Activated T-helper 17 cell treated with anti-CD3 and anti-CD28 coated beads, Interleukin-2, amount 50 U/mL, for 72 hours (primary cell): ENCODE results near the gene GID8. TPM values are rescaled to one million over a fixed set of nuclear protein-coding genes. Genes with fewer than 3 reads are reported as not detected.

Source experiments
- ATAC-seq: fragments of 150-1000 bp; cut with Tn5 transposase; replicated peaks from 2 replicates; pipeline ENCODE4 v1.10.0; 2021; ENCODE audit warnings: mild to moderate bottlenecking, moderate library complexity
- H3K27ac Mint-ChIP-seq: one replicate; pipeline ENCODE4 v1.8.0; 2022; ENCODE audit warnings: mixed read lengths
- H3K27me3 Mint-ChIP-seq: one replicate; pipeline ENCODE4 v1.8.0; 2022; ENCODE audit warnings: mixed read lengths
- H3K36me3 Mint-ChIP-seq: one replicate; pipeline ENCODE4 v1.8.0; 2022; ENCODE audit warnings: low read depth, mild to moderate bottlenecking, mixed read lengths
- H3K4me1 Mint-ChIP-seq: one replicate; pipeline ENCODE4 v1.8.0; 2022; ENCODE audit warnings: mixed read lengths
- H3K4me3 Mint-ChIP-seq: one replicate; pipeline ENCODE4 v1.8.0; 2022; ENCODE audit warnings: mild to moderate bottlenecking, mixed read lengths
- H3K9me3 Mint-ChIP-seq: one replicate; pipeline ENCODE4 v1.8.0; 2022; ENCODE audit warnings: mixed read lengths
- total RNA-seq, 2 donors: library from RNA; stranded (reverse); gene quantifications; one replicate each; pipeline ENCODE4 v1.2.3, GENCODE V29; 2022

GID8 gene
- total RNA-seq, 2 donors from 2014 or later, result 32.7 to 34.6 TPM

DNA sequence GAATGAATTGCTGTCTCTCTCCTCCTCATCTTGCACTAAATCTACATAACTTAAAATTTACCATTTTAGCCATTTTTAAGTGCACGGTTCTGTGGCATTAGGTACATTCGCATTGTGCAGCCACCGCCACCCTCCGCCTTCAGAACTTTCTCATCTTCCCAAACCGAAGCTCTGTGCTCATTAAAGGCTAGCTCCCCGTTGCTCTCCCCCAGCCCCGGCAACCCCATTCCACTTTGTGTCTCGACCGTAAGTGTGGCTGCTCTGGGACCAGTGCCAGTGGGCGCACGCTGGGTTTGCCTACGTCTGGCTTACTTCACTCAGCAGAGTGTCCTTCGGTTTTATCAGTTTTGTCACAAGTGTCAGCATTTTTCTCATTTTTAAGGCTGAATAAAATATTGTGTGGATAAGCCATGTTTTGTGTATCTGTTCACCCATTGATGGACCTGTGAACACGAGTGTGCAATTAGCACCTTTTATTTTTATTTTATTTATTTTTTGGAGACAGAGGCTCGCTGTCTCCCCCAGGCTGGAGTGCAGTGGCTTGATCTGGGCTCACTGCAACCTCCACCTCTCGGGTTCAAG is 31.3 kb downstream of the GID8 start:
- Mint-ChIP-seq H3K27ac (no peak overlapping the region), H3K9me3 (no peaks in the 10 kb centered on the region), H3K4me3 (no peak overlapping the region), H3K4me1 (peaks cover 13% of the 10 kb centered on the region), H3K36me3 (no peaks in the 10 kb centered on the region), H3K27me3 (peaks cover 17% of the 10 kb centered on the region)
- no peak for ATAC-seq

DNA sequence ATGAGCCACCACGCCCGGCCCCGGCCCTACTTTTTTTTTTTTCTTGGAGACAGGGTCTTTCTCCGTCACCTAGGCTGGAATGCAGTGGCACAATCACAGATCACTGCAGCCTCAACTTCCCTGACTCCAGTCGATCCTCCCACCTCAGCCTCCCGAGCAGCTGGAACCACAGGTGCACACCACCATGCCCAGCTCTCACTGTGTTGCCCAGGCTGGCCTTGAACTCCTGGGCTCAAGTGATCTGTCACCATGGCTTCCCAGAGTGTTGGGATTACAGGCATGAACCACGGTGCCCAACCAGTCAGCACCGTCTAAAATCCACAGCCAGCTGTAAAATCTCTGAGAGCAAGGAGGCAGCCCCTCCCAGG is 32.0 kb downstream of the GID8 start:
- Mint-ChIP-seq H3K27ac (no peak overlapping the region), H3K4me1 (peaks cover 13% of the 10 kb centered on the region), H3K9me3 (no peaks in the 10 kb centered on the region), H3K36me3 (no peaks in the 10 kb centered on the region), H3K27me3 (peaks cover 23% of the 10 kb centered on the region), H3K4me3 (no peak overlapping the region)
- ATAC-seq, result no peak

DNA sequence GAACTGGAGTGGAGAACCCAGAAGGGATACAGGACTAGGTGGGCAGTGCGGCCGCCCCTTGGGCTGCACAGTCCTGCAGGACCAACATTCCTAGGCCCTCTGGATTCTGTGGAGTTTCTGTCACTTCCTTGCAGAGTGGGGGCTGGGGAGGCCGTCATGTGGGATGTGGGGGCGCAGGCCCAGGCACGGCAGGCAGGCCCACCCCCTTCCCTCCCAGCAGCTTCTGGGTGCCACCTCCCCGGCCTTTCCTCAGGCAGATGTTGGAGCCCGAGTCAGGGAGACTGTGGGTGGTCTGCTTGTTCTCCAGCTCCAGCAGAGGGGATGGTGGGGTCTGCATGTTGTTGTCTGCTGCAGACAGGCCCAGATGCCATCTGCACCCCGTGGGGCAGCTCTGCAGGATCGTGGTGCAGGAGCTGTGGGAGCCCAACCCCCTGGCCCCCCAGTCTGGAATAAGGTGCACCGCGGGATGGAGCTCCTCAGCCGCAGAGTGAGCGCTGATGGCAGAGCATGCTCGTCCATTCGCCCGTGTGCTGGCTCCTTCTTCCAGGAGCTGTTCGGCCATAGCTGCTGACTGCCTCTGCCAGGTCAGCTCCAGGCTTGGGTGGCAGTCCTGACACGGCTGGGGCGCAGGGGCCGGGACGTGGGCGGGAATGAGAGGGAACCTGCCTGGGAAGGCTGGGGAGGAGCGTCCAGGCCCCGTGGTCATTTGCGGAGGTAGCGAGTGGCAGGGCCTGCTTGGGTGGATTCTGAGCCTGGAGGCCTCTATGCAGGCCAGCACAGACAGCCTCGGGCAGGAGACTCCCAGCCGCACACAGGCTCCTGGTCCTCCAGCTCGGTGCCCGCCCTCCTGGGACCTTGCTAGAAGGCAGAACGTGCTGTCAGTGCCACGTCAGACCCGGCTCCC is 32.6 kb downstream of the GID8 start:
- Mint-ChIP-seq H3K9me3 (no peaks in the 10 kb centered on the region), H3K36me3 (no peaks in the 10 kb centered on the region), H3K4me1 (peaks cover 13% of the 10 kb centered on the region), H3K4me3 (no peak overlapping the region), H3K27me3 (peaks cover 24% of the 10 kb centered on the region), H3K27ac (no peak overlapping the region)
- no peak for ATAC-seq

DNA sequence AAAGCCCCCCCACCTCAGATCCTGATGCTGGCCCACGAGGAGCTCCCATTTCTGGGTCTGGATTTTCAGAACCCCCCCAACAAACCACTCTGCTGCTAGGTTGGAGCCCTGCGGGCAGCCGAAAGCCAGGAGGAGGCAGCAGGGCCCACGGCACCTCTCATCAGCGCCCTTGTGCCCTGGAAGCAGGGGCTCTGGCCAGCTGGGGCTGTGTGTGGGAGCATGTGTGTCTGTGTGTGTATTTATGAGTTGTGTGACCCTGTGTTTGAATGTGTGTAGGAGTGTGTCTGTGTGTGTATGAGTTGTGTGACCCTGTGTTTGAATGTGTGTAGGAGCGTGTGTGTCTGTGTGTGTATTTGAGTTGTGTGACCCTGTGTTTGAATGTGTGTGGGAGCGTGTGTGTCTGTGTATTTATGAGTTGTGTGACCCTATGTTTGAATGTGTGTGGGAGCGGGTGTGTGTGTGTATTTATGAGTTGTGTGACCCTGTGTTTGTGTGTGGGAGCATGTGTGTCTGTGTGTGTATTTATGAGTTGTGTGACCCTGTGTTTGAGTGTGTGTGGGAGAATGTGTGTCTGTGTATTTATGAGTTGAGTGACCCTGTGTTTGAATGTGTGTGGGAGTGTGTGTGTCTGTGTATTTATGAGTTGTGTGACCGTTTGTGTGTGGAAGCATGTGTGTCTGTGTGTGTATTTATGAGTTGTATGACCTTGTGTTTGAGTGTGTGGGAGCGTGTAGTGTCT is 33.4 kb downstream of the GID8 start:
- Mint-ChIP-seq H3K4me3 (peak overlapping the region; percentile 3), H3K4me1 (peaks cover 13% of the 10 kb centered on the region), H3K27me3 (peaks cover 27% of the 10 kb centered on the region), H3K9me3 (no peaks in the 10 kb centered on the region), H3K36me3 (no peaks in the 10 kb centered on the region), H3K27ac (peak overlapping the region; percentile 19)
- no peak for ATAC-seq

DNA sequence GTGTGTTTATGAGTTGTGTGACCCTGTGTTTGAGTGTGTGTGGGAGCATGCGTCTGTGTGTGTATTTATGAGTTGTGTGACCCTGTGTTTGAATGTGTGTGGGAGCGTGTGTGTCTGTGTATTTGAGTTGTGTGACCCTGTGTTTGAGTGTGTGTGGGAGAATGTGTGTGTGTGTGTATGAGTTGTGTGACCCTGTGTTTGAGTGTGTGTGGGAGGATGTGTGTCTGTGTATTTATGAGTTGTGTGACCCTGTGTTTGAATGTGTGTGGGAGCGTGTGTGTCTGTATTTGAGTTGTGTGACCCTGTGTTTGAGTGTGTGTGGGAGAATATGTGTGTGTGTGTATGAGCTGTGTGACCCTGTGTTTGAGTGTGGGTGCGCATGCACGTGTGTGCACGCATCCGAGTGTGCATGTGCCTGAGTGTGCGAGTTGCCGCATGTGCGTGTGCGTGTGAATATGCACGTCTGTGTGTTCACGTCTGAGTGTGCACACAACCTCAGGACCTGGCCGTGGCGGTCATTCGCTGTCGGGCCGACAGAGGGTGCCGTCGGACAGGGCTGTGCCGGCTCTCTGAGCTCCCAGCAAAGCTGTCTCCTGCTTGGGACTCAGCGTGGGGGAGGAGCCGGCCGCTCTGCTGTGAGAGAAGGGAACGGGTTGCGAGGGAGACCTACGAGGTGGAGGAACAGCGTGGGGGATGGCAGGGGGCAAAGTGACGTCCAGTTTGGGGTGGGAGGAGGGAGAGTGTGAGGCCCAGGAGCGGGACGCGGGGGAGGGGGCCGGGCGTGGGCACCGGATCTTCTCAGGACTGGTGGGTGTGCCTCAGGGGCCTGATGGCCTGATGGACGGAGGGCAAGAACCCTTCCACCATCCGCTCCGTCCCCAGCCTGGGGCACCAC is 34.2 kb downstream of the GID8 start:
- Mint-ChIP-seq H3K27me3 (peaks cover 30% of the 10 kb centered on the region), H3K27ac (peak overlapping the region; percentile 19), H3K4me1 (peaks cover 13% of the 10 kb centered on the region)

DNA sequence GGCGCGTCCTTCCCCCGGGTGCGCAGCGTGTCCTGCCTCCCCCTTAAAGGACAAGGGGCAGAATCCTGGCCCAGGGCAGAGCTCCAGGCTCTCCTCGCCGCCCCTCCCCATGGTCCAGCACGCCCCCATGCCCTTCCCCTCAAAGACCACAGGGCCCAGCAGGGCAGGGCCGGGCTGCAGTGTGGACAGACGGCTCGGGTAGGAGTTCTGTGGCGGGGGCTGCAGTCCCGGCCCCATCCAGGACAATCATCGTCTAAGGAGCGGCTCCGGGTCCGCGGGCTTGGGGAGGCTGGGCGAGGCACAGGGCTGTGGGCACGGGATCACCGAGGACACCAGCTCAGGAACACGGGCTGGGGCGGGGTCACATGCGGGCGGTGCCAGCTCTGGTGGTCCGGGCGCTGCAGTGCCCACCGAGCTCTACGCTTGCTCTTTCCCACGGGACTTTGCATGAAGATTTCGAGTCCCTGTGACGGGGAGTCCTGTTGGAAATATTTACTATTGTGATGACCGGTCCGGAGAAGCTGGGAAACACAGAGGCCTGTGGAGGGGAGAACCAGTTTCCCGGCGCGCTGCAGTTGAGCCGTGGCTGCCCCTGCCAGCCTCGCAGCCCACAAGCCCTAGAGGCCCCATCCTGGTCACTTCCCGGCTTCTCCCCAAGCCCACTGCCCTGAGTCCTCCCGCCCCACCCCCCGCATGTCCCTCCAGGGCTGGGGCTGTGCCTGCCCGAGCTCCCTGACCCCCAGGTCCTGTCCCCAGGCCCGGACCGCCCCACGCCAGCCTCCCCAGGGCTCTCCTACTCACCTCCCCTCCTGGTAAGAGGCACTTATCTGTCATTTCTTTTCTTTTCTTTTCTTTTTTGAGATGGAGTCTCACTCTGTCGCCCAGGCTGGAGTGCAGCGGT is 35.1 kb downstream of the GID8 start:
- Mint-ChIP-seq H3K4me1 (peaks cover 13% of the 10 kb centered on the region), H3K27me3 (peaks cover 30% of the 10 kb centered on the region), H3K9me3 (no peaks in the 10 kb centered on the region), H3K36me3 (no peaks in the 10 kb centered on the region), H3K4me3 (peak overlapping the region; percentile 3), H3K27ac (peak overlapping the region; percentile 19)
- no peak for ATAC-seq

More for the DNA sequence above, 34.2 kb downstream of the GID8 start:
- H3K9me3 Mint-ChIP-seq, result no peaks in the 10 kb centered on the region
- no peaks in the 10 kb centered on the region for H3K36me3 Mint-ChIP-seq
- peak overlapping the region; percentile 3 for H3K4me3 Mint-ChIP-seq
- peak; percentile 99 for ATAC-seq

DNA sequence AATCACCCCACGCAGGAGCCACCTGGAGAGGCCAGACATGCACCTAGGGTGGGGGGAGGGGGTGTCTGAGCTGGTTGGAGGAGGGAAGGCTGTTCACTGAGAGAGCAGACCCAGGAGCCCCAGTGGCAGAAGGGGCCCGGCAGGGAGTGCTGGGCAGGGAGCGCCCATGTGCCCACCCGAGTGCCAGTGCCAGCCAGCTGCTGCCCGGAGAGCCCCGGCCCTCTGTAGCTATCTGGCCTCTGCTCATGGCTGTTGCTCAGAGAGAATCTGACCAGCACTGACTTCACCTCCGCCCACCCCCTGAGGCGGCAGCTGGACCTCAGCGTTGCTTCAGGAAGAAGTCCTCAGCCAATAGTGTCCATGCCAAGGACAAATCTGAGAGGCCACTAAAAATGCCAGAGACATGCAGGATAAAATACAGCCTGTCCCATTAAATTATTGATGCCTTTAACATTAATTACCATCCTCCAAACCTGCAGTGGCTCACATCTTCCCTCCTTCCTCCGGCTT is 37.4 kb downstream of the GID8 start:
- Mint-ChIP-seq H3K27me3 (peaks cover 33% of the 10 kb centered on the region), H3K36me3 (no peaks in the 10 kb centered on the region), H3K4me1 (peaks cover 13% of the 10 kb centered on the region), H3K27ac (no peak overlapping the region), H3K9me3 (no peaks in the 10 kb centered on the region), H3K4me3 (no peak overlapping the region)
- ATAC-seq, result no peak

DNA sequence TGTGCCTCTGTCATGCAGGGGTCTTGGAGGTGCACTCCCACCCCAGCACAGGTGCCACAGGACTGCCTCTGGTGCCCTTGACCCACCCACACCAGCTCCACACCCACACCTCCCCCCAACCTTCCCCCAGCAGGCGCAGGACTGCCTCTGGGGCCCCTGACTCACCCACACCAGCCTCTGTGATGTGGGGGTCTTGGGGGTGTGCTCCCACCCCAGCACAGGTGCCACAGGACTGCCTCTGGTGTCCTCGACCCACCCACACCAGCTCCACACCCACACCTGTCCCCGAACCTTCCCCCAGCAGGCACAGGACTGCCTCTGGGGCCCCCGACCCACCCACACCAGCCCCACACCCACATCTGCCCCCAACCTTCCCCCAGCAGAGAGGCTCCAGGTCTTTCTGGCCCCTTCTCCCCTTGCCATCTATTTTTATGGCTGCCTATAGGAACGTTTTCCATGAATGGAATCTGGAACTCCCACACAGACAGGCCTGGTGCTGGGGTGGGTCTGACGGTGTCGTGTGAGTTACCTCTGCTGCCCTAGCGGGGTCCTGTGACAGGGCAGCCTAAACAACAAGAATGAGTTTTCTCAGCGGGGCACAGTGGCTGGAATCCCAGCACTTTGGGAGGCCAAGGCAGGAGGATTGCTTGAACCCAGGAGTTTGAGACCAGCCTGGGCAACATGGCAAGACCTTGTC is 38.0 kb downstream of the GID8 start:
- Mint-ChIP-seq H3K27me3 (peaks cover 33% of the 10 kb centered on the region), H3K36me3 (no peaks in the 10 kb centered on the region), H3K9me3 (no peaks in the 10 kb centered on the region), H3K27ac (no peak overlapping the region), H3K4me3 (peak overlapping the region; percentile 6), H3K4me1 (peaks cover 13% of the 10 kb centered on the region)
- no peak for ATAC-seq

DNA sequence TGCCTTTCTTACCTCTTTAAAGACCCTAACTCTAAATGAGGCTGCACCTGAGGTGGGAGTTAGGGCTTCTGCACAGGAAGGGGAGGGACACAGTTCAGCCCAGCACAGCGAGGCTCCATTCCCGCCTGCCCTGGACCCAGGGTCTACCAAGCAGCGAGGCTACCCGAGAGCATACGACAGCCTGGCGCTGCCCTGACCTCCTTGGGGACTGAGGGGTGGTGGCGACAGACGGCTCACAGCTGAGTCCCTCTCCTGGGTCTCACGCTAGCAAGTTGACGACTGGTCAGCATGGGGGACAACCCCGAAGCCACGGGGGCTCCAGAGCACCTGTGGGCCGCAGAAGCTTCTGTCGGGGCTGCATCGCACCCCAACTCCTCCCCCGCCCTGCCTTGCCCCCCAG is 38.9 kb downstream of the GID8 start:
- Mint-ChIP-seq H3K36me3 (no peaks in the 10 kb centered on the region), H3K4me3 (no peak overlapping the region), H3K9me3 (no peaks in the 10 kb centered on the region), H3K4me1 (peaks cover 7% of the 10 kb centered on the region), H3K27me3 (peaks cover 28% of the 10 kb centered on the region), H3K27ac (no peak overlapping the region)
- no peak for ATAC-seq

DNA sequence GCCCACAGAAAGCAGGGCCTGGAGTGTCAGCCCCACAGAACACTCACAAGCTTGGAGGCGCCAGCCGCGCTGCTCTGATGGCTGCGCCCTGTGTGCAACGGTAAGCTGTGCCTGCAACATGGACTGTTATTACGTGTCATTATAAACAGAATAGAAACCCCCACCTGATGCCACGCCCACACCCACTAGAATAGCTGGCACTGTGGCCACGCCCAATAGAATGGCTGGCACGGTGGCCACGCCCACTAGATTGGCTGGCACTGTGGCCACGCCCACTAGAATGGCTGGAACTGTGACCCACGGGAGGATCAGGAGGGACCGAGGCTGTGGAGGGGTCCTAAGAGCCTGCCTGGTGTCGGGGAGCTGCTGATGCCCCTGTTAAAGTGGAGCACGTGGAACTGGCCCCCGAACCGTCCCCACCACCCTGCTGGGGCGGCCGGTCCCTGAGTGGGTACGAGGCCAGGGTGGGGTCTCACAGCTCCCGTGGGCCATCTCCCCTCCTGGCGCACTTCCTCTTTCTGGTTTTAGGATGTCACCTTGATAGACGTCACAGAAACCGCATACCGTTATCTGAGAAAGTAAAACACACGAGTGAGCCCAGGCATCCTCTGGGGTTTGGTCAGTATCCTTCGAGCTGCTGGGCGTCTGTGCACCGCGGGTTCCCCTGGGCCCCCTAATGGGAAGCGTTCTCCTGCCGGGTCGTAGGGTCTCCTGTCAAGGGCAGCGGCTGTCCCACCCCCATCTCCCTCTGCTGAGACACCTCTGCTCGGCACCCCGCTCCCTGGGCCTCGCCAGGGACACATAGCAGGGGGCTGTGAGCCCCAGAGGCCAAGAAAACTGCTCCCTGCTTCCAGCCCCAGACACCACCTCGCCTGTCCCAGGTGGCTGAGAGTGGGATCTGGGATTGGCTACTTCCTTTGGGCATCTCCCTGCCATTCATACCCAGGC is 39.9 kb downstream of the GID8 start:
- Mint-ChIP-seq H3K4me1 (no peaks in the 10 kb centered on the region), H3K9me3 (no peaks in the 10 kb centered on the region), H3K36me3 (no peaks in the 10 kb centered on the region), H3K27me3 (peaks cover 22% of the 10 kb centered on the region), H3K4me3 (peak overlapping the region; percentile 55), H3K27ac (no peak overlapping the region)
- peak; percentile 90 for ATAC-seq

DNA sequence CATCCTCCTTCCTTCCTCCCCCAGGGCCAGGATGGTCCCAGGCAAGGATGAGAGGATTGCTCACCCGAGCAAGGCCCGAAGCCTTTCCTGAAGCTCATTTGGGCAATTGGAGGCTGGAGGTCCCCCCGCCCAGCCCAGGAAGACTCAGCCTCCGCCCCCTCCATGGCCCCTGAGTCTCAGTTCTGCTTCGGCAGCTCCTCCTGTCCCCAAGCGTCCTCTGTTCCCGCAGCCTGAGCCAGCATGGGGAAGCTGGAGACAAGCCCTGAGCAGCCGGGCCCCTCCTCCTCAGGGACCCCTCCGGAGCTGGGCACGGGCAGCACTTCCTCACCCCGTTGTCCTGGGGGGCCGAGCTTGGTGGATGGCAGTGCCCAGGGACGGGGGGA is 40.6 kb downstream of the GID8 start:
- Mint-ChIP-seq H3K4me3 (peak overlapping the region; percentile 55), H3K27me3 (peaks cover 25% of the 10 kb centered on the region)

DNA sequence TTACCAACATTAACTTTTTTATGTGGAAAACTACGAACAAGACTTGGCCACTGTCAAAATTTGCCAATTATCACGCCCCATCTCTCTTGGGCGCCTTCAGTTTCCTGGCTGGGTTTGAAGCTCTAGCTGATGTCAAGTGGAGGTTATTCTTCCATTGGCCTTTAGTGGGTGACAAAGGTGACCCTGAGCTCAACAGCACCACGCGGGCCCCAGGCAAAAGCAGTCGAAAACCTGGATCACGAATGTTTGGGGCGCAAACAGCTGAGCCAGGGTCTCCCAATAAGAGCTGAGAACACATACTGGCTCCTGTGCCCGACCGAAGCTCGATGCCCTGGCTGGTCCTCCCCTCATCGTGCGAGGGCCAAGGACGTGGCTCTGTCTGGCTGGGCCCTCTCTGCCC is 41.4 kb downstream of the GID8 start:
- H3K9me3 Mint-ChIP-seq, result no peaks in the 10 kb centered on the region
- H3K27me3 Mint-ChIP-seq, result peaks cover 22% of the 10 kb centered on the region
- no peaks in the 10 kb centered on the region for H3K4me1 Mint-ChIP-seq
- no peak overlapping the region for H3K27ac Mint-ChIP-seq
- H3K36me3 Mint-ChIP-seq, result no peaks in the 10 kb centered on the region
- no peak overlapping the region for H3K4me3 Mint-ChIP-seq
- ATAC-seq, result no peak

More for the DNA sequence above, 40.6 kb downstream of the GID8 start:
- Mint-ChIP-seq H3K4me1 (no peaks in the 10 kb centered on the region), H3K36me3 (no peaks in the 10 kb centered on the region), H3K9me3 (no peaks in the 10 kb centered on the region), H3K27ac (no peak overlapping the region)
- no peak for ATAC-seq
